ENCODE results near the gene C10orf71. TPM values are rescaled to one million over a fixed set of nuclear protein-coding genes. Genes with fewer than 3 reads are reported as not detected.

The C10orf71 gene
- polyA plus RNA-seq, 5 donors = 0.04 to 0.76 TPM; not detected in 3

GRCh38 chr10:49272251-49273081, 26.5 kb upstream of the C10orf71 start:
- no peak for DNase-seq

- DNase-seq = no peak
Measured at GRCh38 chr10:49273082-49273465, 25.9 kb upstream of the C10orf71 start.

- no peak for DNase-seq
Measured at GRCh38 chr10:49273626-49274025, 25.3 kb upstream of the C10orf71 start.

GRCh38 chr10:49274886-49275285, 24.1 kb upstream of the C10orf71 start:
- DNase-seq = no peak

GRCh38 chr10:49275896-49276295, 23.1 kb upstream of the C10orf71 start:
- DNase-seq = no peak

DNA sequence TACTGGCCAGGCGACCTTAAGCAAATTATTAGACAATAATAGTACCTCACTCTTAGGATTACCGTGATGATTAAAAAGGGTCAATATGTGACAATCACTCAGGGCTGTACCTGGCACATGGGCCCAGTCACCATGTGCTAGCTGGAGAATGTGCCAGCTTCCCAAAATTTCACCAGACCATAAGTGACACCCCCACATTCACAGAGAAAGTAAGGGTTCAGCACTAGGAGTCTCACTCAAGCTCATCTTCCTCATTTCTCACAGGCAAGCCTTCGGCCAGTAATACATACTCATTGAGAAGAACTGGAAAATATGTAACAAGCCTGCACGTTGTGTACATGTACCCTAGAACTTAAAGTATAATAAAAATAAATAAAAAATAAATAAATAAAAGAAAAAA, 22.4 kb upstream of the C10orf71 start:
- DNase-seq = no peak

DNA sequence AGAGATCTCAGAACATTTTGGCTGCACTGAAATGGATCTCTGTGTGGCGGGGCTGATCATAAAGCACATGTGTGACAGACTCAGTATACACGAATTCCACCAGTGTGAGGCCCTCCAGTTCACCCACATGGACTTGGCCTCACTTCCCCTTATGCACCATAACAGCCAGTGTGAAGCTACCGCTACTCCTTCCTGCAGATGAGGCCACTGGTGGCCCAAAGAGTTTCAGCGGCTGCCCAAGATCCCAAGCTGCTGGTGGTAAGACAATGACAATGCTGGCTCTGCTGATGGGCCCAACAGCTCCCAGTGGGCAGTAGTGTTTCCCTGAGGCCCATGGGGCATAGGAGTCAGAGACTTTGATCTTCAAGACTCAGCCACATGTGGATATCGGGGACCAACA, 21.0 kb upstream of the C10orf71 start:
- no peak for DNase-seq

DNA sequence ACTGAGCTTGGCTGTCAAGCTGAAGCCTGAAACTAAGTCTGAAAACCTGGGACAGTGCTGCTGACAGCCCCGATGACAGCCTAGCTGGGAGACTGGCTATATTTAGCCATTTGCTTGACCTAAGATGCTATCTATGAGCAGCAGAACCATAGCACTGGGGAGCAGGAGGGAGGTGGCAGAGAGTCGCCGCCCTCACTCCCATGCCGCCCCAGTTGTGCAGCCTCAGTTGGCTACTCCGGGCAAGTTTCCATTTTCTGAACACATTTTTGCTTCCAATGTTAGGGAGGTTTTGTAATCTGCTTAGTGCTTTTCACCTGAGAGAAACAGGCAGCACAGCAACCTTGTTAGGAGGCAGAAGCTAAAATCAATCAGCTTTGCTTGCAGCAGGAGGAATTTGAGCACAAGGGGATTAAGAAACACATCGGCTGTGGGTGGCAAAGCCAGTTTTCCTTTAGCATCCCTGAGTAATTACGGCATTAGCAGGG, 20.4 kb upstream of the C10orf71 start:
- no peak for DNase-seq

GRCh38 chr10:49279015-49279880, 19.7 kb upstream of the C10orf71 start:
- DNase-seq = no peak

- DNase-seq = no peak
Measured at GRCh38 chr10:49280001-49280408, 19.0 kb upstream of the C10orf71 start.

- DNase-seq = no peak
Measured at GRCh38 chr10:49281461-49281860, 17.5 kb upstream of the C10orf71 start.

DNA sequence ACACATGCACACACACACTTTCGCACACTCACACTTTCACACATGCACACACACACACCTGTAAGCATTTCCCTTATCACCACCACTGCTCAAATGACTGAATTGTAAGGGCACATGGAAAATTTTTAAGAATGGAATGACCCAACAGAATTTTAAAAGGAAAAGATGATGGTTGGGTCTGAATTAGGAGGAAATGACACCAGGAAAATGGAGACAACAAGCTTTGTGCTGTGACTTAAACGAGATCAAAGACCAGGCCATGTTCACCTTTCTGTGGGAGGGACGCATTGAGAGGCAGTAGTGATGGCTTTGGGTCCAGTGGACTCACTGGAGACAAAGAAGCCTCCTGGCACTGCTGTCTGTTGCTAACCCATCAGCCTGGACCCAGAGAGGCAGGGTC, 16.7 kb upstream of the C10orf71 start:
- no peak for DNase-seq

DNA sequence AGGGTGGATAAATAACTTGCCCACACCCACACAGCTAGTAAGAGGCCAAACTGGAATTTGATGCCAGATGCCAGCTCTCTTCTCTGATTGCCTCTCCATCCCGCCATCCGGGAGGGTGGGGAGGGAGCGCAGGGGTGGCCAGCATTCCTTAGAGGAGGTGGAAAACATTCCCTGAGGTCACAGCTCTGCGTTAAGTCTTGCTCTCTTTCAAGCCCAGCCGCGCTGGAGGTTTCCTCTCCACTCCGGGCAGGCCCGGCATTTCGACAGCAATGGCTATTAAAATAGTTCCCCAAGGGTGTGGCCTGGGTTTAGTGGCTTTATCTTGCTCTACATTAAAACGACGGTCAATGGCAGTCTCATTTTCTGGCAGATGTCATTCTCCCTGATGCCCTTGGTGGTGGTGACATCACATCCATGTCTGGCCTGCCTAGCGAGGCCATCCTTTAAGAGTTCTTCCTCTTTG, 16.1 kb upstream of the C10orf71 start:
- no peak for DNase-seq

DNA sequence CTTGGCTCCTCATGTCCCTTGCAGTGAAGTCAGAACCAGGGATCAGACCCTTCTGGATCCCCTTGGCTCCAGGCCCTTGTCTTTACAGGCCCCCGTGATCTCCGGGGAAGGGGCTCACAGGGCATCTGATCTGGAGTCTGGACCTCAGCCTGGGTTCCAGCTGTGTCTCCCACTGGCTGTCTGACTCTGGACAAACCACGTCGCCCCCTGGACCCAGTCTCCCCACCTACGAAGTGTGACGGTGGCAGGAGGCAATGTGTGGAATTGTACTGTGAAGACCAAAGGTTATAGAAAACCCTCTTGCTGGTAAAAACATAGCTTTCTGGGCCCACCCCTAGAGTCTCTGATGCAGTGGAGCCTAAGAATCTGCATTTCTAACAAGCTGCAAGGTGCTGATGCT, 15.5 kb upstream of the C10orf71 start:
- no peak for DNase-seq

DNA sequence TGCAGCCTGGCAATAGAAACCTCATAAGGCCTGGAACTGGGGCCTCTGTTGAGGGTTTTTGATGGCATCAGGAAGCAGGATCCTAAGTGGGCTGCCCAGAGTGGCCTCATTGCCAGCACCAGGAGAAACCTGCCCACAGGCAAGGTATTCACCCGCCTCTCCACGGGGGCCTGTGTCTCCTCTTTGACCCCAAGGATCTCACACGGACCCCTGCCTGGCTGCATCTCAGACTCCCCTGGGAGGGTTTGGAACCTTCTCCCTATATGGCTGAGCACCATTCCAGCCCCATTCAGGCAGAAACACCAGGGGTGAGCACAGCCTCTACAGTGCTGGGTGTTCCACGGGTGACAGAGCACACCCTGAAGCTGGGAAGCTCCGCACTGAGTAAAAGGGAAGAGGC, 14.6 kb upstream of the C10orf71 start:
- DNase-seq = no peak

GRCh38 chr10:49285232-49285631, 13.7 kb upstream of the C10orf71 start:
- no peak for DNase-seq

DNA sequence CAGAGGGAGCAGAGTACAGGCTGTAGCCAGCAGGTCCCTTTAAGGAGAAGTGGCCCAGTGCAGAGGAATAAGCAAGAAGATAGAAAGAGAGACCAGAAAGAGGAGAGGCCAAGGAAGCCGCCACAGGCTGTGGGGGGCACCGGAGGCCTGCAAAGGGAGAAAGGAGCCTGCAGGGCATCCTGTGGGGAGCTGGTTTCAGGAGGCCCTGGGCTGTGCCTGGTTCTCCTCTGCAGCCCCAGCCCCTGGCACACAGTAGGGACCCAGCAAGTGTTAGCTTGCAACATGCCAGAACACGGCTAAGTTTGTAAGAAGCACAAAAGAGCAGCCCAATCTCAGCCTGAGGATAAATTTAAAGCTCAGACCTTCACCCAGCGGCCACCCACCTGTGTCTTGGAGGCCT, 12.3 kb upstream of the C10orf71 start:
- no peak for DNase-seq

- DNase-seq = no peak
Measured at GRCh38 chr10:49287689-49288340, 11.2 kb upstream of the C10orf71 start.

- DNase-seq = no peak
Measured at GRCh38 chr10:49288341-49289065, 10.5 kb upstream of the C10orf71 start.

GRCh38 chr10:49289480-49289879, 9.5 kb upstream of the C10orf71 start:
- DNase-seq = no peak

DNA sequence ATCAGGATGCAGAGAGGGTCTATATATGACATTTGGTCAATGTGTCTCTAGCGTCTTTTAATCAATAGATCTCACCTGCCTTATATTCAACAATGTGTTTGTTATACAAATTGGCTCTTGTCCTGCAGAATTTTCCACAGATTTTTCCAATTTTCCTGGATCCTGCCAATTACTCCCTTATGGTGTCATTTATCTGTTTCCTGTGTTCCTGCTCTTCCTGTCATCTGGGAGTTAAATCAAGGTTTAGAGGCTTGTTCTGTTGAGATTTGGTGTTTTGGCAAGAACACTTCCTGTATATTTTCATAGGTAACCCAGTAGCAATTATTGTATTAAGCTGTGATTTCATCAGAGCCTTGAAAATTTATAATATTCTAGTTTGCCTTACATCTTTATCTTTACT, 8.8 kb upstream of the C10orf71 start:
- no peak for DNase-seq

DNA sequence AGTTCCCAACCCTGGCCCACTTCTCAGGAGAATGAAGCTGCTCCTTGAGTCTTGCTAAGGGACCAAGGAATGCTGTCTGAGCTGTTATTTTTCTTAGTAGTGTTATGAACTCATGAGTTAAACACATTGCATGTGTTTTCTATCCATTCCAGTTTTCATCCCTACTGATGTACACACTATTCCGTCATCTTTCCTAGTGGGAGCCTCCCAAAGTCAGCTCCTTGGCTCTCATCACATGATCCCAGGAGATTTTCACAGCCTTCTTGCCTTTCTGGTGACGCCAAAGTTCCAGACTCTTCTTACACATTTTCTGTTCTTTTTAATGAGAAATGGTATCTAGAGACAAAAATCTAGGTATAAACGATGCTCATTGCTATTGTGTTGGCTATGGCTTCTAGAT, 8.4 kb upstream of the C10orf71 start:
- DNase-seq = no peak

Data from right lung (tissue), 5 donors.